ENCODE data around the gene ADAP1.

ADAP1 gene

GRCh38 chr7:919924-920341 is 34.5 kb downstream of the ADAP1 start:
- DNase-seq: peak; percentile 26

GRCh38 chr7:919114-919442 is 35.4 kb downstream of the ADAP1 start:
- peak; percentile 25 for DNase-seq

GRCh38 chr7:918441-919113 is 35.9 kb downstream of the ADAP1 start:
- peak; percentile 22 for DNase-seq

- DNase-seq: peak; percentile 18
Measured at GRCh38 chr7:918118-918425, 36.4 kb downstream of the ADAP1 start.

- no peak for DNase-seq
Measured at GRCh38 chr7:917255-918117, 37.0 kb downstream of the ADAP1 start.

- DNase-seq: no peak
Measured at GRCh38 chr7:916291-916941, 38.1 kb downstream of the ADAP1 start.

GRCh38 chr7:915291-916218 is 38.9 kb downstream of the ADAP1 start:
- no peak for DNase-seq

- no peak for DNase-seq
Measured at GRCh38 chr7:914521-915194, 39.8 kb downstream of the ADAP1 start.

- DNase-seq: no peak
Measured at GRCh38 chr7:913736-914520, 40.6 kb downstream of the ADAP1 start.

GRCh38 chr7:911791-912480 is 42.5 kb downstream of the ADAP1 start:
- no peak for DNase-seq

GRCh38 chr7:910931-911431 is 43.5 kb downstream of the ADAP1 start:
- no peak for DNase-seq

GRCh38 chr7:910441-910861 is 44.0 kb downstream of the ADAP1 start:
- no peak for DNase-seq

GRCh38 chr7:909358-910329 is 44.8 kb downstream of the ADAP1 start:
- no peak for DNase-seq

GRCh38 chr7:908591-909357 is 45.7 kb downstream of the ADAP1 start:
- DNase-seq: peak; percentile 80

- DNase-seq: no peak
Measured at GRCh38 chr7:908159-908581, 46.3 kb downstream of the ADAP1 start.

GRCh38 chr7:907158-907980 is 47.1 kb downstream of the ADAP1 start:
- DNase-seq: no peak

- no peak for DNase-seq
Measured at GRCh38 chr7:906776-907157, 47.7 kb downstream of the ADAP1 start.

- no peak for DNase-seq
Measured at GRCh38 chr7:904847-905246, 49.6 kb downstream of the ADAP1 start.
